Panc1 (cell line): Measurements from ENCODE around the gene FIGNL2. TPM values are rescaled to one million over a fixed set of nuclear protein-coding genes. Genes with fewer than 3 reads are reported as not detected.

Experiments used
- ATAC-seq: fragments of 200-7000 bp; cut with Tn5 transposase; 2 replicates; pipeline ENCODE4 v1.9.1; 2020; ENCODE audit warnings: mild to moderate bottlenecking, moderate library complexity
- BruUV-seq: library from RNA; stranded (reverse); fragments of 400-500 nt; replicated peaks from 2 replicates; lab custom pipeline; 2021; lab: Mats Ljungman, UMichigan
- CTCF ChIA-PET: fragments of 300-600 bp; sonication (Branson Sonifier 250); formaldehyde crosslinking; loops from one replicate; lab custom pipeline; 2022; ENCODE audit warnings: antibody characterized with exemption; lab: Charles Lee
- POLR2A ChIA-PET: fragments of 300-600 bp; sonication (Branson Sonifier 250); formaldehyde crosslinking; loops from one replicate; lab custom pipeline; 2022; ENCODE audit warnings: antibody characterized with exemption; lab: Charles Lee
- DNase-seq: peaks from one replicate; pipeline ENCODE4 v3.0.0-alpha.2; 2010; ENCODE audit warnings: low read depth, low spot score
- H3K27ac ChIP-seq: 2 replicates; pipeline ENCODE4 v1.5.1; 2011; ENCODE audit warnings: mild to moderate bottlenecking, low read length, inconsistent platforms
- H3K27me3 ChIP-seq: fragments of 200-500 bp; sonication (Bioruptor generic); 2 replicates; pipeline ENCODE4 v1.6.0; 2014; ENCODE audit warnings: low read length, inconsistent platforms; ENCODE audit not compliant: control insufficient read depth, insufficient read depth
- H3K36me3 ChIP-seq: fragments of 200-500 bp; sonication (Bioruptor generic); 2 replicates; pipeline ENCODE4 v1.5.1; 2014; ENCODE audit warnings: inconsistent platforms, mild to moderate bottlenecking, low read length, moderate library complexity; ENCODE audit not compliant: control insufficient read depth, insufficient read depth
- H3K4me1 ChIP-seq: 2 replicates; pipeline ENCODE4 v1.5.1; 2011; ENCODE audit warnings: inconsistent platforms, mild to moderate bottlenecking, low read length, moderate library complexity; ENCODE audit not compliant: control insufficient read depth, insufficient read depth
- H3K4me3 ChIP-seq, 2 experiments: 2 replicates each; pipeline ENCODE4 v1.5.1; 2011 to 2012; ENCODE audit warnings: low read depth in 2 of 2, low read length in 2 of 2, mild to moderate bottlenecking in 2 of 2, inconsistent platforms in 1 of 2, moderate library complexity in 1 of 2
- H3K9me3 ChIP-seq: fragments of 200-500 bp; sonication (Bioruptor generic); 2 replicates; pipeline ENCODE4 v1.5.1; 2014; ENCODE audit warnings: low read depth, mild to moderate bottlenecking, inconsistent platforms, low read length, moderate library complexity; ENCODE audit not compliant: control insufficient read depth, insufficient read depth
- CTCF ChIP-seq: fragments of 450-650 bp; IDR thresholded peaks from 2 replicates; pipeline ENCODE4 v1.5.1; 2017; ENCODE audit warnings: mild to moderate bottlenecking
- POLR2AphosphoS5 ChIP-seq: IDR thresholded peaks from 2 replicates; pipeline ENCODE4 v1.6.1; 2012; ENCODE audit warnings: mild to moderate bottlenecking, low read depth, low read length, moderate library complexity
- SIN3A ChIP-seq: IDR thresholded peaks from 2 replicates; pipeline ENCODE4 v1.6.1; 2012; ENCODE audit warnings: low read depth, mild to moderate bottlenecking, low read length, moderate library complexity, borderline replicate concordance; ENCODE audit not compliant: insufficient read depth
- TCF7L2 ChIP-seq: IDR thresholded peaks from 2 replicates; pipeline ENCODE4 v1.6.1; 2011; ENCODE audit warnings: mild to moderate bottlenecking, low read depth, low read length, inconsistent platforms
- in situ Hi-C: cut with HindIII; loops from 2 replicates; pipeline ENCODE4 v1.10.0; 2016; ENCODE audit warnings: low sequenced_read_pairs, low pct_unique_long_range_greater_than_20kb
- intact Hi-C: fragments of 100-400 bp; cut with micrococcal nuclease; formaldehyde crosslinking; loops from one replicate; pipeline ENCODE4 v1.10.0; 2022; ENCODE audit not compliant: unreplicated experiment
- total RNA-seq: library from RNA; stranded (reverse); gene quantifications from one replicate; pipeline ENCODE4 v1.2.1, GENCODE V29; 2021; ENCODE audit not compliant: unreplicated experiment
- TF ChIP-seq, protein P1 (sequence below), 2 experiments: IDR thresholded peaks; 2 replicates each; pipeline ENCODE4 v1.6.1; 2011 to 2012; ENCODE audit warnings: low read depth in 2 of 2, control low read depth in 1 of 2, low read length in 1 of 2, mild to moderate bottlenecking in 1 of 2, moderate library complexity in 1 of 2; ENCODE audit not compliant: insufficient read depth in 1 of 2

FIGNL2 gene
- total RNA-seq, 1 experiment from 2014 or later, result 0.23 TPM

GRCh38 chr12:51860986-51861385, 12.5 kb upstream of the FIGNL2 start:
- ATAC-seq, result no peak
- no peak overlapping the region for H3K27ac ChIP-seq
- in situ Hi-C loops (no loop called here), intact Hi-C loops (no loop called here)
- no peaks in the 10 kb centered on the region for H3K27me3 ChIP-seq
- H3K36me3 ChIP-seq, result no peaks in the 10 kb centered on the region
- ChIA-PET POLR2A (no interaction called here), CTCF (no interaction called here)
- DNase-seq, result no peak
- H3K4me1 ChIP-seq, result peaks cover 3% of the 10 kb centered on the region; the same call in 1 of the 2 replicates
- no peaks in the 10 kb centered on the region for H3K9me3 ChIP-seq
- H3K4me3 ChIP-seq, result no peak overlapping the region
- BruUV-seq, result no TSS peak
- TF ChIP-seq CTCF, result no peak
- TF ChIP-seq SIN3A, result no peak
- TF ChIP-seq POLR2AphosphoS5, result no peak
- no peak for TF ChIP-seq TCF7L2

DNA sequence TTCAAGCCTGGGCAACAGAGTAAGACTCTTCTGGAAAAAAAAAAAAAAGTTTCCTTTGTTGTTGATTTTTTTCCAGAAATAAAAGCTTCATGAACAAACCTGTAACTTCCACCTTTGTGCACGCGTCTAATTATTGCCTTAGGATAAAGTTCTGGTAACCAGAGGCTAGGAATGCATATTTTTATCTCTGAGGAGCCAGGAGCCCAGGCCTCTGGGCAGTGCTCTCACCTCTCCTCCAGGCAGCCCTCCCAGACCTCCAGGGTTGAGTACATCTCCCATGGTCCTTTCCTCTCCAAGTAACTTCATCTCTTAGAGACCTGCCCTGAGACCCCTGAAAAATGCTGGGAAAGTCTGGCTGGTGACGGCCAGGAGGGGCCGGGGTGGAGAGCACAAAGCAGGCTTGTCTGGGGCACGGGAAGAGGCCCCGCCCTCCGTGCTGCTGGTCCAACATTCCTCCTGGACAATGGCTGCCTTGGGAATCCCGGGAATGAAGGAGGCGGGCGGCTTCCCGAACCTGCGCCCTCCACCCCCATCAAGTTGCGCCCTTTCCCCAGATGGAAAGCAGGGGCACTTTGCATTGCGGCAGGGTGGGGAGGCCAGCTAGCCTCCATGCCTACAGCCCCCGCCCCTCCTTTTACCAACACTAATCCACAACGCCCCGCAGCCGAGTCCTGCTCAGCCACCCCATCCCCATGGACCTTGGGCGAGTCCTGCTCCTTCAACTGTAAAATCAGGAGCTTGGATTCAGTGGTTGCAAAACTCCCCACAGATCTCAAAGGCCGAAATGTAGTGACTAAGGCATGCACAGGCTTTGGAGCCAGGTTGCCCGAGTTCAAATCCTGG, 7.3 kb upstream of the FIGNL2 start:
- ChIA-PET POLR2A (interaction anchor here (0.5 to 1.6 kb wide), 2 partner anchors 30 to 213 kb away, joined by 4 to 11 read pairs; no protein-coding TSS in a partner anchor), CTCF (interaction anchor here (1.4 kb wide), 1 partner anchor 19 kb away, joined by 5 read pairs; no protein-coding TSS in a partner anchor)
- H3K36me3 ChIP-seq, result no peaks in the 10 kb centered on the region
- H3K4me1 ChIP-seq, result peaks cover 7% of the 10 kb centered on the region; the same call in 1 of the 2 replicates
- DNase-seq (no peak), ATAC-seq (peak; percentile 68)
- no peaks in the 10 kb centered on the region for H3K9me3 ChIP-seq
- in situ Hi-C loops, result no loop called here
- intact Hi-C loops, result no loop called here
- H3K27ac ChIP-seq, result no peak overlapping the region
- H3K4me3 ChIP-seq, result peak overlapping the region; percentile 1 to 14; a peak in 1 of 4 replicates
- no peaks in the 10 kb centered on the region for H3K27me3 ChIP-seq
- BruUV-seq, result no TSS peak
- TF ChIP-seq, protein P1, sequence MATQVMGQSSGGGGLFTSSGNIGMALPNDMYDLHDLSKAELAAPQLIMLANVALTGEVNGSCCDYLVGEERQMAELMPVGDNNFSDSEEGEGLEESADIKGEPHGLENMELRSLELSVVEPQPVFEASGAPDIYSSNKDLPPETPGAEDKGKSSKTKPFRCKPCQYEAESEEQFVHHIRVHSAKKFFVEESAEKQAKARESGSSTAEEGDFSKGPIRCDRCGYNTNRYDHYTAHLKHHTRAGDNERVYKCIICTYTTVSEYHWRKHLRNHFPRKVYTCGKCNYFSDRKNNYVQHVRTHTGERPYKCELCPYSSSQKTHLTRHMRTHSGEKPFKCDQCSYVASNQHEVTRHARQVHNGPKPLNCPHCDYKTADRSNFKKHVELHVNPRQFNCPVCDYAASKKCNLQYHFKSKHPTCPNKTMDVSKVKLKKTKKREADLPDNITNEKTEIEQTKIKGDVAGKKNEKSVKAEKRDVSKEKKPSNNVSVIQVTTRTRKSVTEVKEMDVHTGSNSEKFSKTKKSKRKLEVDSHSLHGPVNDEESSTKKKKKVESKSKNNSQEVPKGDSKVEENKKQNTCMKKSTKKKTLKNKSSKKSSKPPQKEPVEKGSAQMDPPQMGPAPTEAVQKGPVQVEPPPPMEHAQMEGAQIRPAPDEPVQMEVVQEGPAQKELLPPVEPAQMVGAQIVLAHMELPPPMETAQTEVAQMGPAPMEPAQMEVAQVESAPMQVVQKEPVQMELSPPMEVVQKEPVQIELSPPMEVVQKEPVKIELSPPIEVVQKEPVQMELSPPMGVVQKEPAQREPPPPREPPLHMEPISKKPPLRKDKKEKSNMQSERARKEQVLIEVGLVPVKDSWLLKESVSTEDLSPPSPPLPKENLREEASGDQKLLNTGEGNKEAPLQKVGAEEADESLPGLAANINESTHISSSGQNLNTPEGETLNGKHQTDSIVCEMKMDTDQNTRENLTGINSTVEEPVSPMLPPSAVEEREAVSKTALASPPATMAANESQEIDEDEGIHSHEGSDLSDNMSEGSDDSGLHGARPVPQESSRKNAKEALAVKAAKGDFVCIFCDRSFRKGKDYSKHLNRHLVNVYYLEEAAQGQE (IDR thresholded peaks at IDR 0.05; ENCODE audit: insufficient read depth in 1 of 2, low read depth in 2 of 2, low read length in 1 of 2), result no peak
- TF ChIP-seq CTCF, result no peak
- no peak for TF ChIP-seq SIN3A
- no peak for TF ChIP-seq TCF7L2
- no peak for TF ChIP-seq POLR2AphosphoS5
